ENCODE measurements around the gene ITPKC.

Gene ITPKC

GRCh38 chr19:40786060-40787037 lies 69.4 kb downstream of the ITPKC start:
- in situ Hi-C loops (cut with MboI; ENCODE audit: low sequenced_read_pairs), result no loop called here
